HL-60 (cell line): ENCODE results near the gene OTUD7B.

ENCODE experiments used
- DNase-seq, 2 experiments: peaks; one replicate each; pipeline ENCODE4 v3.0.0-alpha.2; 2010 to 2020; ENCODE audit warnings: low read depth in 1 of 2, low spot score in 1 of 2
- H3K27ac ChIP-seq: fragments of 250-450 bp; sonication (Bioruptor Pico); replicated peaks from 2 replicates; pipeline ENCODE4 v1.5.1; 2020; ENCODE audit warnings: mild to moderate bottlenecking, moderate library complexity
- H3K27me3 ChIP-seq: fragments of 250-450 bp; sonication (Bioruptor Pico); 2 replicates; pipeline ENCODE4 v1.5.1; 2021; ENCODE audit warnings: mild to moderate bottlenecking, moderate library complexity; ENCODE audit not compliant: insufficient read depth, poor library complexity, severe bottlenecking
- H3K4me3 ChIP-seq: replicated peaks from 2 replicates; pipeline ENCODE4 v1.5.1; 2011; ENCODE audit warnings: mild to moderate bottlenecking, control low read depth, low read length; ENCODE audit not compliant: insufficient read depth
- CTCF ChIP-seq: IDR thresholded peaks from one replicate; pipeline ENCODE4 v1.5.1; 2011; ENCODE audit warnings: low read length, control low read depth, inconsistent platforms; ENCODE audit not compliant: insufficient read depth
- POLR2AphosphoS5 ChIP-seq: IDR thresholded peaks from 2 replicates; pipeline ENCODE4 v1.6.1; 2012; ENCODE audit warnings: low read depth
- TF ChIP-seq, protein P1 (sequence below): IDR thresholded peaks from 2 replicates; pipeline ENCODE4 v1.6.1; 2012; ENCODE audit warnings: low read depth; ENCODE audit not compliant: insufficient replicate concordance

The OTUD7B gene

DNA sequence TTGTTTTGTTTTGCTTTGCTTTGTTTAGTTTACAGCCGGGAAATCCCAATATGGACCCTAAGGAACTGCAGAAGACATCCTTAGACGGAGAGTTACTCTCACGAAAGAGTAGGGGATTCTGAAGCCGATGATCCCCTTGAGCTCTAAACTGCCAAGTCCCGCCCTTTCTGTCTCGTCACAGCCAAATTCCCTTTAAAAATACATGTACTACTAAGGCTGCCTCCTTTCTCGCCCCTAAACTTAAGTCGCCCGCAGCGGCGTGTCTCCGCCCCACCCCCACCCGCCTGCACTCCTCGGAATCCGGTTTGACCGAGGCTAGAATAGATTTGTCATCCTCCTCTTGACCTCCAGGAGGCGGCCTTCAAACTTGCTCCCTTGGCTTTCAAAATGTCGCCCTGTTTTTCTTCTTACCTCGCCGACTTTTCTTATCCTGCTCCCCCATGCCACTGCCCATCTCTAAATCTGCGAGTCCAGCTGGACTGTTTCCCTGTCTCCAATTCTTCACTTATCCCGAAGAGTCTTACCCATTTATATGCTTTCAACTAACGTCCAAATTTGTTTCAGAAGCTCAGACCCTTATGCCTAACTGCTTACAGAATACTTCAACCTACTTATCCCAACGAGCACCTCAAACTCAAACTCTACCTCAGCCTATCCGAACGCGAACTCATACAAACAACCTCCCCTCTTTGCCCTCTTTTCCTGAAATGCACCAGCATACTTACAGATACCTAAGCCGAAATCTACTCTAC, 122.1 kb downstream of the OTUD7B start:
- peak overlapping the region; percentile 98 for H3K27ac ChIP-seq

More for the DNA sequence above, 122.1 kb downstream of the OTUD7B start:
- TF ChIP-seq POLR2AphosphoS5 (peak; percentile 59), CTCF (peak; percentile 43)
- TF ChIP-seq, protein P1, sequence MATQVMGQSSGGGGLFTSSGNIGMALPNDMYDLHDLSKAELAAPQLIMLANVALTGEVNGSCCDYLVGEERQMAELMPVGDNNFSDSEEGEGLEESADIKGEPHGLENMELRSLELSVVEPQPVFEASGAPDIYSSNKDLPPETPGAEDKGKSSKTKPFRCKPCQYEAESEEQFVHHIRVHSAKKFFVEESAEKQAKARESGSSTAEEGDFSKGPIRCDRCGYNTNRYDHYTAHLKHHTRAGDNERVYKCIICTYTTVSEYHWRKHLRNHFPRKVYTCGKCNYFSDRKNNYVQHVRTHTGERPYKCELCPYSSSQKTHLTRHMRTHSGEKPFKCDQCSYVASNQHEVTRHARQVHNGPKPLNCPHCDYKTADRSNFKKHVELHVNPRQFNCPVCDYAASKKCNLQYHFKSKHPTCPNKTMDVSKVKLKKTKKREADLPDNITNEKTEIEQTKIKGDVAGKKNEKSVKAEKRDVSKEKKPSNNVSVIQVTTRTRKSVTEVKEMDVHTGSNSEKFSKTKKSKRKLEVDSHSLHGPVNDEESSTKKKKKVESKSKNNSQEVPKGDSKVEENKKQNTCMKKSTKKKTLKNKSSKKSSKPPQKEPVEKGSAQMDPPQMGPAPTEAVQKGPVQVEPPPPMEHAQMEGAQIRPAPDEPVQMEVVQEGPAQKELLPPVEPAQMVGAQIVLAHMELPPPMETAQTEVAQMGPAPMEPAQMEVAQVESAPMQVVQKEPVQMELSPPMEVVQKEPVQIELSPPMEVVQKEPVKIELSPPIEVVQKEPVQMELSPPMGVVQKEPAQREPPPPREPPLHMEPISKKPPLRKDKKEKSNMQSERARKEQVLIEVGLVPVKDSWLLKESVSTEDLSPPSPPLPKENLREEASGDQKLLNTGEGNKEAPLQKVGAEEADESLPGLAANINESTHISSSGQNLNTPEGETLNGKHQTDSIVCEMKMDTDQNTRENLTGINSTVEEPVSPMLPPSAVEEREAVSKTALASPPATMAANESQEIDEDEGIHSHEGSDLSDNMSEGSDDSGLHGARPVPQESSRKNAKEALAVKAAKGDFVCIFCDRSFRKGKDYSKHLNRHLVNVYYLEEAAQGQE: no peak
- peak overlapping the region; percentile 36 for H3K4me3 ChIP-seq
- H3K27me3 ChIP-seq: no peaks in the 10 kb centered on the region
- DNase-seq: peak; percentile 72 to 88
